ENCODE measurements around the gene CDH13.

CDH13 gene

DNA sequence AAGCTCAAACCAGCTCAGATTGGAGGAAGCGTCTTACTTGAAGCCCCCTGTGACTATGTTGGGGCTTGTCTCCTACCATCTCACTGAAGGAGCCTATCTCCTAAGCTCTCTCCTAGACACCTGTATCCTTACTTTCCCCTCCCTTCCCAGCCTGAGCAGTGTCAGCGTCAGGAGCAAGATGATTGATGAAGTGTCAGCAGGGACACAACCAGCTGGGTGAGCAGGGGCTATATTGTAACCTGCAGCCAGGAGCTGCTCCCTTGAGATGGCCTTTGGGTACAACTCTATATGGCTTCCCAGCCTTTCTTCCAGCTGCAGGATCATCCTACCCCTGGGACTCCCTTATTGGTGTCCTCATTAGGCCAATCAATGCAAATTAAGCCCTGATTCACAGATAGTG lies 1097.8 kb downstream of the CDH13 start:
- Histone ChIP-seq H3K27me3 (replicated peaks; ENCODE audit: insufficient read depth, low read length) (no peaks in the 10 kb centered on the region), H3F3A (ENCODE audit: insufficient read depth, low read length) (no peaks in the 10 kb centered on the region), H4K20me1 (ENCODE audit: insufficient read depth, low read length) (no peaks in the 10 kb centered on the region), H3K27ac (ENCODE audit: low read length) (no peak overlapping the region), H2AFZ (ENCODE audit: low read length) (no peak overlapping the region), H3K4me2 (ENCODE audit: low read depth, low read length) (no peak overlapping the region), H3K4me1 (ENCODE audit: low read length) (no peaks in the 10 kb centered on the region), H3K79me2 (ENCODE audit: low read length) (no peaks in the 10 kb centered on the region), H3K9ac (ENCODE audit: low read length) (no peak overlapping the region), H3K4me3 (ENCODE audit: low read length) (no peak overlapping the region), H3K9me3 (replicated peaks; ENCODE audit: insufficient read depth, low read length) (no peaks in the 10 kb centered on the region), H3K36me3 (replicated peaks; ENCODE audit: insufficient read depth, low read length) (no peaks in the 10 kb centered on the region), H3K9me2 (replicated peaks; ENCODE audit: insufficient read depth, low read length) (no peaks in the 10 kb centered on the region)
- no peak for DNase-seq
- TF ChIP-seq EZH2 (optimal IDR thresholded peaks at IDR 0.05; ENCODE audit: low read depth, low read length) (no peak), EZH2phosphoT487 (IDR thresholded peaks at IDR 0.05; ENCODE audit: low read length) (no peak)
- TF ChIP-seq, protein P1, sequence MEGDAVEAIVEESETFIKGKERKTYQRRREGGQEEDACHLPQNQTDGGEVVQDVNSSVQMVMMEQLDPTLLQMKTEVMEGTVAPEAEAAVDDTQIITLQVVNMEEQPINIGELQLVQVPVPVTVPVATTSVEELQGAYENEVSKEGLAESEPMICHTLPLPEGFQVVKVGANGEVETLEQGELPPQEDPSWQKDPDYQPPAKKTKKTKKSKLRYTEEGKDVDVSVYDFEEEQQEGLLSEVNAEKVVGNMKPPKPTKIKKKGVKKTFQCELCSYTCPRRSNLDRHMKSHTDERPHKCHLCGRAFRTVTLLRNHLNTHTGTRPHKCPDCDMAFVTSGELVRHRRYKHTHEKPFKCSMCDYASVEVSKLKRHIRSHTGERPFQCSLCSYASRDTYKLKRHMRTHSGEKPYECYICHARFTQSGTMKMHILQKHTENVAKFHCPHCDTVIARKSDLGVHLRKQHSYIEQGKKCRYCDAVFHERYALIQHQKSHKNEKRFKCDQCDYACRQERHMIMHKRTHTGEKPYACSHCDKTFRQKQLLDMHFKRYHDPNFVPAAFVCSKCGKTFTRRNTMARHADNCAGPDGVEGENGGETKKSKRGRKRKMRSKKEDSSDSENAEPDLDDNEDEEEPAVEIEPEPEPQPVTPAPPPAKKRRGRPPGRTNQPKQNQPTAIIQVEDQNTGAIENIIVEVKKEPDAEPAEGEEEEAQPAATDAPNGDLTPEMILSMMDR (IDR thresholded peaks at IDR 0.05; ENCODE audit: low read length): no peak

DNA sequence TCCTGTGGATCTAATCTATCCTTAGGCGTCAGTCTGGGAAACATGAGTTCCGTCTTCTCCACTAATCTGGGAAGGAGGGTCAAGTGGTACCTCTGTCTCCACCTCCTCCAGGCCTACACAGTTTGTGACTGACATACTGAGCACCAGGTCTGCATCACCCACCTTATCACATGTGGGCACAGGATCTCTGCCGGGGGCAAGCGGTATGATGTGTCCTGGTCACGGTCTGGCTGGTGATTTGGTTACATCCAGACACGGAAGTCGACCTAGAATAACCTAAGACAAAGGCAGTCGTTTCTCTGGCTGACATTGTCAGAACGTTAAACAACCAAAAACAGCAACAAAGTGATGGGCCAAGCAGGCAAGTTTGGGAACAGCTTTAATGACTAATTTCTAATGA lies 1098.5 kb downstream of the CDH13 start:
- Histone ChIP-seq H3K9me3 (replicated peaks; ENCODE audit: insufficient read depth, low read length) (no peaks in the 10 kb centered on the region), H3K4me2 (ENCODE audit: low read depth, low read length) (no peak overlapping the region), H4K20me1 (ENCODE audit: insufficient read depth, low read length) (no peaks in the 10 kb centered on the region), H3K79me2 (ENCODE audit: low read length) (no peaks in the 10 kb centered on the region), H3K36me3 (replicated peaks; ENCODE audit: insufficient read depth, low read length) (no peaks in the 10 kb centered on the region), H3K4me1 (ENCODE audit: low read length) (no peaks in the 10 kb centered on the region), H2AFZ (ENCODE audit: low read length) (no peak overlapping the region), H3K4me3 (ENCODE audit: low read length) (no peak overlapping the region), H3K27ac (ENCODE audit: low read length) (no peak overlapping the region), H3K27me3 (replicated peaks; ENCODE audit: insufficient read depth, low read length) (no peaks in the 10 kb centered on the region), H3K9ac (ENCODE audit: low read length) (no peak overlapping the region), H3K9me2 (replicated peaks; ENCODE audit: insufficient read depth, low read length) (no peaks in the 10 kb centered on the region), H3F3A (ENCODE audit: insufficient read depth, low read length) (no peaks in the 10 kb centered on the region)
- TF ChIP-seq, protein P1 (IDR thresholded peaks at IDR 0.05; ENCODE audit: low read length): no peak
- TF ChIP-seq EZH2 (optimal IDR thresholded peaks at IDR 0.05; ENCODE audit: low read depth, low read length) (no peak), EZH2phosphoT487 (IDR thresholded peaks at IDR 0.05; ENCODE audit: low read length) (no peak)
- DNase-seq: no peak

DNA sequence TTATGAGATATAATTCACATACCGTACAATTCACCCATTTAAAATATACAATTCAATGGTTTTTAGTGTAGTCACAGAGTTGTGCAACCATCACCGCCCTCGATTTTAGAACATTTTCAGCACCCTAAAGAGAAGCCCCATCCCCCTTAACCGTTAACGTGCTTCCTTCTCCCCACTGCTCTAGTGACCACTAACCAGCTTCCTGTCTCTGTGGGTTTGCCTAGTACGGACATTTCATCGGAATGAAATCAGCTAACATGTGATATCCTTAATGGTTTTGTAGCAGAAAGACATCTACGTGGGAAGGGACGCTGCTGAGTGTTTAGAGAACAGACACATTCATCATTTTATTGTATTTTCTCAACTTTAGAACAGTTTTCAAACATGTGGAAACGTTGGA lies 1100.2 kb downstream of the CDH13 start:
- no peaks in the 10 kb centered on the region for H4K20me1 ChIP-seq (ENCODE audit: insufficient read depth, low read length)
- H3K4me3 ChIP-seq (ENCODE audit: low read length): no peak overlapping the region
- no peaks in the 10 kb centered on the region for H3K4me1 ChIP-seq (ENCODE audit: low read length)
- no peak for DNase-seq
- TF ChIP-seq, protein P1 (IDR thresholded peaks at IDR 0.05; ENCODE audit: low read length): no peak
- TF ChIP-seq EZH2phosphoT487 (IDR thresholded peaks at IDR 0.05; ENCODE audit: low read length) (no peak), EZH2 (optimal IDR thresholded peaks at IDR 0.05; ENCODE audit: low read depth, low read length) (no peak)
- H2AFZ ChIP-seq (ENCODE audit: low read length): no peak overlapping the region
- no peaks in the 10 kb centered on the region for H3K9me3 ChIP-seq (replicated peaks; ENCODE audit: insufficient read depth, low read length)
- H3K27ac ChIP-seq (ENCODE audit: low read length): no peak overlapping the region
- no peaks in the 10 kb centered on the region for H3K9me2 ChIP-seq (replicated peaks; ENCODE audit: insufficient read depth, low read length)
- H3K9ac ChIP-seq (ENCODE audit: low read length): no peak overlapping the region
- H3K79me2 ChIP-seq (ENCODE audit: low read length): no peaks in the 10 kb centered on the region
- no peaks in the 10 kb centered on the region for H3K36me3 ChIP-seq (replicated peaks; ENCODE audit: insufficient read depth, low read length)
- no peaks in the 10 kb centered on the region for H3K27me3 ChIP-seq (replicated peaks; ENCODE audit: insufficient read depth, low read length)
- no peak overlapping the region for H3K4me2 ChIP-seq (ENCODE audit: low read depth, low read length)
- no peaks in the 10 kb centered on the region for H3F3A ChIP-seq (ENCODE audit: insufficient read depth, low read length)
